ENCODE data around the gene HDAC11. TPM values are rescaled to one million over a fixed set of nuclear protein-coding genes. Genes with fewer than 3 reads are reported as not detected.

The HDAC11 gene
- total and polyA plus RNA-seq, 9 of the 15 experiments (the other 6 are each of a cell fraction or from before 2014, with no cell fraction given), result 0.60 to 6.0 (median 4.5) TPM

- BruUV-seq (replicated peaks), result no TSS peak
- DNase-seq (ENCODE audit: extremely low read depth in 1 of 4, low spot score in 3 of 4) (no peak), FAIRE-seq (no peak), ATAC-seq (no peak)
- in situ Hi-C loops (cut with MboI), result no loop called here
- no peak overlapping the region for H3K4me3 ChIP-seq
- H4K20me1 ChIP-seq (replicated peaks; ENCODE audit: control insufficient read depth, insufficient read depth, low read length), result no peaks in the 10 kb centered on the region
- intact Hi-C loops (cut with micrococcal nuclease), result no loop called here
- no peaks in the 10 kb centered on the region; the same call in 2 of the 3 replicates for H3K36me3 ChIP-seq (ENCODE audit: control insufficient read depth, insufficient read depth, low read length)
- ChIA-PET CTCF (ENCODE audit: low intra/inter-chr PET ratio) (no interaction called here), POLR2A (no interaction called here)
- no peak overlapping the region for H3K4me2 ChIP-seq (ENCODE audit: insufficient read depth, low read length)
- TF ChIP-seq, protein P1, sequence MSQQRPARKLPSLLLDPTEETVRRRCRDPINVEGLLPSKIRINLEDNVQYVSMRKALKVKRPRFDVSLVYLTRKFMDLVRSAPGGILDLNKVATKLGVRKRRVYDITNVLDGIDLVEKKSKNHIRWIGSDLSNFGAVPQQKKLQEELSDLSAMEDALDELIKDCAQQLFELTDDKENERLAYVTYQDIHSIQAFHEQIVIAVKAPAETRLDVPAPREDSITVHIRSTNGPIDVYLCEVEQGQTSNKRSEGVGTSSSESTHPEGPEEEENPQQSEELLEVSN (IDR thresholded peaks at IDR 0.05; ENCODE audit: borderline replicate concordance in 1 of 2, extremely low read depth in 1 of 2, insufficient read depth in 1 of 2, insufficient read length in 1 of 2, low read depth in 1 of 2, low read length in 1 of 2, poor library complexity in 1 of 2, severe bottlenecking in 1 of 2), result no peak
- TF ChIP-seq EWSR1 (IDR thresholded peaks at IDR 0.05; ENCODE audit: borderline replicate concordance, low read depth, partially characterized antibody), result no peak
- TF ChIP-seq AFF4 (CRISPR knock-in tag; IDR thresholded peaks at IDR 0.05), result no peak
- no peak for TF ChIP-seq NFIX (CRISPR knock-in tag; IDR thresholded peaks at IDR 0.05; ENCODE audit: low read depth)
- no peak for TF ChIP-seq KLF1 (tag; IDR thresholded peaks at IDR 0.05)
- TF ChIP-seq ZNF146 (CRISPR knock-in tag; IDR thresholded peaks at IDR 0.05; ENCODE audit: unreplicated experiment), result no peak
- no peak for TF ChIP-seq JUND (IDR thresholded peaks at IDR 0.05; ENCODE audit: borderline replicate concordance, low read depth, low read length)
- TF ChIP-seq JUND (tag; IDR thresholded peaks at IDR 0.05; ENCODE audit: borderline replicate concordance, low read depth, low read length), result no peak
- no peak for TF ChIP-seq NFE2L1 (tag; IDR thresholded peaks at IDR 0.05; ENCODE audit: borderline replicate concordance, low read depth)
- peaks cover 18 to 20% of the 10 kb centered on the region in 2 experiments for H3K4me1 ChIP-seq (replicated peaks in 1 of 2; ENCODE audit: control insufficient read depth in 2 of 2, insufficient read depth in 2 of 2, low read length in 2 of 2)
- no peaks in the 10 kb centered on the region for H3K9me1 ChIP-seq (ENCODE audit: control insufficient read depth, insufficient read depth, low read length)
- H2AFZ ChIP-seq (ENCODE audit: low read depth, low read length), result no peak overlapping the region; the same call in 1 of the 2 replicates
- no peak overlapping the region for H3K27ac ChIP-seq (ENCODE audit: extremely low read depth, low read depth, low read length)
- no peaks in the 10 kb centered on the region; the same call in 2 of the 3 replicates for H3K79me2 ChIP-seq (ENCODE audit: control insufficient read depth, insufficient read depth, low read length)
- H3K27me3 ChIP-seq (ENCODE audit: control insufficient read depth in 2 of 2, insufficient read depth in 2 of 2, low read length in 2 of 2), result peaks cover 2 to 7% of the 10 kb centered on the region in 2 experiments; a peak in 3 of 5 replicates
- no peaks in the 10 kb centered on the region for H3K9me3 ChIP-seq (replicated peaks; ENCODE audit: control insufficient read depth, insufficient read depth, low read depth, low read length)
- H3K9ac ChIP-seq (ENCODE audit: insufficient read depth in 1 of 2, low read depth in 2 of 2, low read length in 2 of 2), result no peak overlapping the region
- WGBS (ENCODE audit: insufficient coverage, low coverage, missing lambda C conversion rate), result 31% methylated on average over 12 of the region's 12 CpGs
Observed at GRCh38 chr3:13474021-13474420, 6.1 kb upstream of the HDAC11 start.

Data from K562 (cell line).